ENCODE measurements around the gene RAB43.
"Not testable (repeated sequence)": the region's sequence is repeated elsewhere in the genome, so short reads cannot be mapped to it uniquely, and the experiment has no call there.

The RAB43 gene

GRCh38 chr3:129087904-129088303 lies 33.7 kb downstream of the RAB43 start:
- DNase-seq, result peak in 1 of 2 experiments; percentile 11

DNA sequence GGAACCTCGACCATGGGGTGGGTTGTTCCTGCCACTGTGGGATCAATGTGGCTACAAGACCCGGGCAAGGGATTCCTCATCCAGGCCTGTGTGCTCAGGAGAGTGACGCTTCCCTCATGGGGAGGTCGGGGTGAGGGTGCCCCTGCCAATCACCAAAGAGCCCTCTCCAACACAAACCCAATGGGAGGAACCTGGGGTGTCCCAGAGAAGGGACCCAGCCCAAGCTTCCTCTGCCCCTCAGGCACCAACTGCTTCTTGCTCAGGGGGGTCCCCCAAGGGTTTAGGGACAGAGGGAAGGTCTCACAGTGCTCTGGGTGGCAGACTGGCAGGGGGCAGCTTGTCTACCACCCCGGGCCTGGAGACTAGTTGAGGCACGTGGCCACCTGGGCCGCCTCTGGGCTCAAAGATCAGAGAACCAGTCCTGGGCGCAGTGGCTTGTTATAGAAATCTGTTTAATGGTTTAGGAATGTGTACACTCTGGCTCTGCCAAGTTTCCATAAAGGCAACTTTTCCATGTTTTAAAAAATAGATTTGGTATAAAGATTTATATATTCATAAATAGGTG lies 34.4 kb downstream of the RAB43 start:
- DNase-seq, result no peak

- no peak for DNase-seq
These were observed 35.8 kb downstream of the RAB43 start for GRCh38 chr3:129085818-129086217.

GRCh38 chr3:129085165-129085715 lies 36.4 kb downstream of the RAB43 start:
- no peak for DNase-seq

- no peak for DNase-seq
These were observed 37.1 kb downstream of the RAB43 start for GRCh38 chr3:129084501-129084900.

- no peak for DNase-seq
These were observed 39.6 kb downstream of the RAB43 start for GRCh38 chr3:129082026-129082425.

DNA sequence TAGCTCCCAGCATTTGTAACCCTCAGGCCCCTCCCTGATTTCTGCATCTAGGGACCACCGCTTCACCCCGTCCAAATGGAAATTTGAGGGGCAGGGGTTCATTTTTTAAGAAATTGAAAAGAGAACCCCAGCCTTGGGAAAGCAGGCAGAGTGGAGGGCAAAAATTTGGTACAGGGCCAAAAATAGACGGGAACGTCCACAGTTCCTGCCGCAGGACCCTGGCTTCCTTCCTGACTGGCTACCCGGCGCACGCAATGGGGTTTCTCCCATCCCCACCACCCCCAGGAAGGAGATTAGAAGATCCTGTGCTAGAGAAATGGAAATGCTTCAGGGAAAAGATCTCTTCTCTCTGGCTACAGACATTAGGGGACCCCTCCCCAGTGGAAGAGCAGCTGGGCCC lies 40.1 kb downstream of the RAB43 start:
- no peak for DNase-seq

DNA sequence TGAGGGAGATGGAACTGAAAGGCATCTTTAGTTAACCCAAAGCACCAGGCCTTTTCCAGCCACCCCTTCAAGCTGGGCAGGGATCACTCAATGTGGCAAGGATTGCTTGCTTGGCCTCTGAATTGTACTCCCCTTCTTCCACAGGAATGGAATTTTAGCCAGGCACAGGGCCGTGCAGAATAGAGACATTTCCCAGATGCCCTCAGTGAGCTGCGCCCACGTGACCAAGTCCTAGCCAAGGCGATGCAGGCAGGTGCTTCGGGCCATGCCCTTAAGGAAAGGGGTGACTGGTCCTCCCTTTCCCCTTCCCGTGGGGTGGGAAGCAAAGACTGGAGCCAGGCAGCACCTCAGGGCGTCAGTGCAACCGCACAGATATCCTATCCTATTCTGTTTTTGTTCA lies 43.1 kb downstream of the RAB43 start:
- DNase-seq, result no peak

DNA sequence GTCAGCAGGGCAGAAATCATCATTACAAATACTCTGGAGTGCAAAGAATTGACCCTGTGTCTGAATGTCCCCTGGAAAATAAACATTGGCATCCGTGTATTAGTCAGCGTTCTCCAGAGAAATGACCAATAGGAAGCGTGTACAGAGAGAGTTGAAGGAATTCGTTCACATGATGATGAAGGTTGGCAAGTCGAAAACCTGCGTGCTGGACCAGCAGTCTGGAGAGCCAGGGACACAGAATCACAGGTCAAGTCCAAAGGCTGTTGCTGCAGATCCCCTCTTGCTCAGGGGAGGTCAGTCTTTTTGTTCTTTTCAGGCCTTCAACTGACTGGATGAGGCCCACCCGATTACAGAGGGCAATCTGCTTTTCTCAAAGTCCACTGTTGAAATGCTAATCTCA lies 44.4 kb downstream of the RAB43 start:
- DNase-seq, result no peak

DNA sequence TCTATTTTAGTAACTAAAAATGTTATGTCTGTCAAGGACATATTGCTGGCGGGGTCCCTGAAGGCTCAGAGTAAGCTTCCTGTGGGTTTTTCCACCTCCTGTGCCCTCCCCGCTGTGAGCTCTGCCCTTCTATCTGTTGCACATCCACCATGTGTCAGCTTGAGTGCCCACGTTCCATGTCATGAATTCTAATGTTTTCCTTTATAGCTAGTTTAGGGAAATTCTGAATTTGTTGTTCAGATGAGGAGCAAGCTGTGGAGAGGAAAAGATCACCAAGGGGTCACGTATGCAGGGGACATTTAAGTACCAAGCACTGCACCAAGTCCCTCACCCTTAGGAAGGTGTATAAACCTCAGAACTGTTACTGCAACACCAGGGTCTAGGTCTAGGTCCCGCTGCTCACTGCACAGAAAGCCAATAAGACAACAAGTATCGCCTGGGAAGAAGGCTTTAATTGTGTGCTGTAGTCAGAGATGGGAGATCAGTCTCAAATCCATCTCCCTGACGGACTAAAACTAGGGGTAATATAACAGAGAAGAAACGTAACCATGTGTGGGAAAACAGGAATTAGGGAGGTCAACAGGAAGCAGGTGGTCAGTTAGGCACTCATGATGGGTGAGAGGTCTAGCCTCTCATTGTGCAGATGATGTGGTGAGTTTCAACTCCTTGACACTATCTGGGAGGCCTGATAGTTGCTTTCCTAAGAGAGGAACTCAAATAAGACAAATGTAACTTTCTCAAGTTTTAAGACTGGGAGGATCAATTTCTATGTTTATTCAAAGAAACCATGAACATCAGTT lies 51.3 kb downstream of the RAB43 start:
- no peak for DNase-seq

DNA sequence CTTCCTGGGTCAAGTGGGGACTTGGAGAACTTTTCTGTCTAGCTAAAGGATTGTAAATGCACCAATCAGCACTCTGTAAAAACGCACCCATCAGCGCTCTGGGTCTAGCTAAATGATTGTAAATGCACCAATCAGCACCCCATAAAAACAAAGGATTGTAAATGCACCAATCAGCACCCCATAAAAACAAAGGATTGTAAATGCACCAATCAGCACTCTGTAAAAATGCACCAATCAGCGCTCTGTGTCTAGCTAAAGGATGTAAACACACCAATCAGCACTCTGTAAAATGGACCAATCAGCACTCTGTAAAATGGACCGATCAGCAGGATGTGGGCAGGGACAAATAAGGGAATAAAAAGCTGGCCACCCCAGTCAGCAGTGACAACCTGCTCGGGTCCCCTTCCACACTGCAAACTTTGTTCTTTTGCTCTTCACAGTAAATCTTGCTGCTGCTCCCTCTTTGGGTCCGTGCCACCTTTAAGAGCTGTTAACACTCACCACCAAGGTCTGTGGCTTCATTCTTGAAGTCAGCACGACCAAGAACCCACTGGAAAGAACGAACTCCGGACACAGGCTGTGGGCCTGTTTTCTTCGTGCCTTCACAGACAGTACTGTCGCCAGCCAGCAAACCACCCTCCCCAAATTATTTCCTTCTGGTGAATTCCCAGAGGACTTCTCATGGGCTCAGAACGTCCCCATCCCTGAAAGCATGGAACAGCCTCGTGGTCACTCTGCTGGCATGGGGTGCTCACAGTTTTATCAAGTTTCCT lies 52.1 kb downstream of the RAB43 start:
- not testable (repeated sequence) for DNase-seq

GRCh38 chr3:129068291-129068886 lies 53.2 kb downstream of the RAB43 start:
- no peak for DNase-seq

- not testable (repeated sequence) for DNase-seq
These were observed 53.9 kb downstream of the RAB43 start for GRCh38 chr3:129067719-129068118.

DNA sequence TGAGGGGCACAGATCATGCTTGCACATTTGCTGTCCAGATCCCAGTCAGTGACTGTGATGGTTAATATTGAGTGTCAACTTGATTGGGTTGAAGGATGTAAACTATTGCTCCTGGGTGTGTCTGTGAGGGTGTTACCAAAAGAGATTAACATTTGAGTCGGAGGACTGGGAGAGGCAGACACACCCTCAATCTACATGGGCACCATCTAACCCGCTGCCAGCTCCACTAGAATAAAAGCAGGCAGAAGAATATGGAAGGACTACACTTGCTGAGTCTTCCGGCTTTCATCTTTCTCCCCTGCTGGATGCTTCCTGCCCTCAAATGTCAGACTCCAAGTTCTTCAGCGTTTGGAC lies 55.9 kb downstream of the RAB43 start:
- DNase-seq, result no peak

- DNase-seq, result no peak
These were observed 56.4 kb downstream of the RAB43 start for GRCh38 chr3:129065016-129065719.

- no peak for DNase-seq
These were observed 57.6 kb downstream of the RAB43 start for GRCh38 chr3:129063841-129064482.

- DNase-seq, result no peak
These were observed 58.4 kb downstream of the RAB43 start for GRCh38 chr3:129063091-129063640.

DNA sequence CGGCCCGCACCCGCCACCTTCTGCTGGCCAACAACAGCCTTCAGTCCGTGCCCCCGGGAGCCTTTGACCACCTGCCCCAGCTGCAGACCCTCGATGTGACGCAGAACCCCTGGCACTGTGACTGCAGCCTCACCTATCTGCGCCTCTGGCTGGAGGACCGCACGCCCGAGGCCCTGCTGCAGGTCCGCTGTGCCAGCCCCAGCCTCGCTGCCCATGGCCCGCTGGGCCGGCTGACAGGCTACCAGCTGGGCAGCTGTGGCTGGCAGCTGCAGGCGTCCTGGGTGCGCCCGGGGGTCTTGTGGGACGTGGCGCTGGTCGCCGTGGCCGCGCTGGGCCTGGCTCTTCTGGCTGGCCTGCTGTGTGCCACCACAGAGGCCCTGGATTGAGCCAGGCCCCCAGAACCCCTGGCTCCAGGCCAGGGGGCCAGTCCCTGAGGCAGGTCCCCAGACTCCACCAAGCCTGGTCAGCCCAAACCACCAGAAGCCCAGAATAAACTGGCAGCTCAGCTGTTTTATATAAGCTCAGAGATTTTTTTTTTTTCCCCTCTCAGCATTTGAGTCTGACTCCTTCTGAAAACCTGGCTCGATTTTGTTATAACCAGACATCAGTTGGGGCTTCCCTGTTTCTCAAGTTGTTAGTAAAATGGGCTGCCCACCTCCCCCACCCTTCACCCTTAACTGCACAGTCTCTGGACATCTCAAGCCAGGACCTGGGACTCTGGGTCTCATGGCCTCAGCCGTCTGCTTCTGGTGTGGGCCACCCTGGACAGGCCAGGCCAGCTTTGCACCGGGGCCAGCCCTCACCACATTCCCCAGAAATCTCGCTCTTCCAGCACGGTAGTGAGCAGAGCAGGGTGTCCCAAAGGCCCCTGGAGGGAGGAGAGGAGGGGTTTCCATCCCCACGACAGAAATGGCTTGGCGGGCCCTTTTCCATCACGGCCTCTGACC lies 59.4 kb downstream of the RAB43 start:
- DNase-seq, result no peak

- DNase-seq, result no peak
These were observed 60.3 kb downstream of the RAB43 start for GRCh38 chr3:129061023-129061887.
